ENCODE measurements around the gene SDR42E1. TPM values are rescaled to one million over a fixed set of nuclear protein-coding genes. Genes with fewer than 3 reads are reported as not detected.

The SDR42E1 gene
- total and polyA plus RNA-seq, 10 donors: 0.62 to 5.4 (median 2.9) TPM

DNA sequence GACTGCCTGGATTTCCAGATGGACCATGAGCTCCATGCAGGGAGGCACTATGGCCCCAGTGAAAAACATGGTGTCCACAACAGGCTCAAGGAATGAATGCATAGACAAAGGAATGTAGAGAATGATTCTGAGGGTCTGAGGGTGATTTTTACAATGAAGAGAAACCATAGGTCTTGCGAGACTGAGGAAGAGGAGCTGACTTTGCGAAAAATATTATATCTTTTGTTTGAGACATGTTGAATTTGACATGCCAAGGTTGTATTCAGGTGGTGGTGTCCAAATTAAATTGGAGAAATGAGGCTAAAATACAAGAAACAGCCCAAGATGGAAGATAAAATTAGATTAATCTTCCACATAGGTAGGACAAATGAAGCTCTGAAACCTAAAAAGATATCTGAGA, 36.5 kb upstream of the SDR42E1 start:
- Histone ChIP-seq H3K4me1 (no peaks in the 10 kb centered on the region), H3K36me3 (no peaks in the 10 kb centered on the region), H3K4me3 (no peak overlapping the region), H3K27me3 (replicated peaks in 1 of 7) (peaks cover 0 to 61% (median 0%) of the 10 kb centered on the region in 7 donors), H3K9me3 (no peaks in the 10 kb centered on the region), H3K27ac (no peak overlapping the region)
- intact Hi-C loops (cut with DNase I; ENCODE audit: low total_unique reads): no loop called here
- no peak for DNase-seq
- TF ChIP-seq POLR2A (IDR thresholded peaks at IDR 0.05) (no peak), POLR2AphosphoS5 (IDR thresholded peaks at IDR 0.05) (no peak)
- TF ChIP-seq, protein P1, sequence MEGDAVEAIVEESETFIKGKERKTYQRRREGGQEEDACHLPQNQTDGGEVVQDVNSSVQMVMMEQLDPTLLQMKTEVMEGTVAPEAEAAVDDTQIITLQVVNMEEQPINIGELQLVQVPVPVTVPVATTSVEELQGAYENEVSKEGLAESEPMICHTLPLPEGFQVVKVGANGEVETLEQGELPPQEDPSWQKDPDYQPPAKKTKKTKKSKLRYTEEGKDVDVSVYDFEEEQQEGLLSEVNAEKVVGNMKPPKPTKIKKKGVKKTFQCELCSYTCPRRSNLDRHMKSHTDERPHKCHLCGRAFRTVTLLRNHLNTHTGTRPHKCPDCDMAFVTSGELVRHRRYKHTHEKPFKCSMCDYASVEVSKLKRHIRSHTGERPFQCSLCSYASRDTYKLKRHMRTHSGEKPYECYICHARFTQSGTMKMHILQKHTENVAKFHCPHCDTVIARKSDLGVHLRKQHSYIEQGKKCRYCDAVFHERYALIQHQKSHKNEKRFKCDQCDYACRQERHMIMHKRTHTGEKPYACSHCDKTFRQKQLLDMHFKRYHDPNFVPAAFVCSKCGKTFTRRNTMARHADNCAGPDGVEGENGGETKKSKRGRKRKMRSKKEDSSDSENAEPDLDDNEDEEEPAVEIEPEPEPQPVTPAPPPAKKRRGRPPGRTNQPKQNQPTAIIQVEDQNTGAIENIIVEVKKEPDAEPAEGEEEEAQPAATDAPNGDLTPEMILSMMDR (IDR thresholded peaks at IDR 0.05 in 8 of 11, conservative IDR thresholded peaks at IDR 0.05 in 3 of 11): no peak
- 87 to 95% (median 91%) methylated on average over 2 of the region's 2 CpGs for WGBS, 5 donors

DNA sequence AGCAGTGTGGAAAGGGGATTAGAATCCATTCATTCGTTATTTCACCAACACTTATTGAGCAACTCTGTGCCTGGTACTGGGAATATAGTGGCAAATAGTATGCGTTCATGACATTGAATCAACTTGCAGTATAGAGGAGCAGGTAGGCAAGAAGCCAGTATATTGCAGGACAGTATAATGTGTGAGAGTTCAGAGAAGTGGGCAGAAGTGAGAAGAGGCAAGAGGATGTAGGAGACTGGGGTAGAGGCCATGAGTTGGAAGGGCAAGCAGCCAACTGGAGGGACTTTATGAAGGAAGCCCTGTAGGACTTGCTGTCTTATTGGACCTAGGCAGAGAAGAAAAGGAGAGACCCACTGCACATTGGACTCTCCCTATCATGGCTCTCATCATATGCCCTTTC, 36.1 kb upstream of the SDR42E1 start:
- H3K9me3 ChIP-seq: no peaks in the 10 kb centered on the region
- DNase-seq: no peak
- H3K36me3 ChIP-seq: no peaks in the 10 kb centered on the region
- H3K4me3 ChIP-seq: no peak overlapping the region
- no peak overlapping the region for H3K27ac ChIP-seq
- no peaks in the 10 kb centered on the region for H3K4me1 ChIP-seq
- 81 to 92% (median 87%) methylated on average over 2 of the region's 2 CpGs for WGBS, 5 donors
- TF ChIP-seq, protein P1 (IDR thresholded peaks at IDR 0.05 in 8 of 11, conservative IDR thresholded peaks at IDR 0.05 in 3 of 11): no peak
- TF ChIP-seq POLR2AphosphoS5 (IDR thresholded peaks at IDR 0.05) (no peak), POLR2A (IDR thresholded peaks at IDR 0.05) (no peak)
- intact Hi-C loops (cut with DNase I; ENCODE audit: low total_unique reads): no loop called here
- peaks cover 0 to 61% (median 0%) of the 10 kb centered on the region in 7 donors for H3K27me3 ChIP-seq (replicated peaks in 1 of 7)

DNA sequence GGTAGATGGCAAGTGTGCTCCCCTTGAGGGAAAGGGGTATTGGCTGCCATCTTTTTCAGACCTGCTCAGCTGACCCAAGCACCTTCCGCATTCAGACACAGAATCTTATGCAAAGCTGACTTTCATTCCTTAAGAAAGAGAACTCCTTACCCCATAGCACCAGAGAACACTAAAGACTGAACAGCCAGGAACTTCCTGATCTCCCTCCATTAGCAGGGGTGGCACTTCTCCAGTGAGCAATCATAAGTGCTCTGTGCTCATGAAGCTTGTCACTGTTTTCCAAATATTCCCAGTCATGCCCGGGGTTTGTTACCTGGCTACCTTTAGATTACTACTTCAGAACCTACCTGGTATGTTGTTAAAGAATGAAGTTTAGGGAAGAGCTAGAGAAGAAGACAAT, 35.7 kb upstream of the SDR42E1 start:
- 85 to 96% (median 91%) methylated on average over 2 of the region's 2 CpGs for WGBS, 5 donors
- Histone ChIP-seq H3K9me3 (no peaks in the 10 kb centered on the region), H3K4me3 (no peak overlapping the region), H3K27ac (no peak overlapping the region), H3K27me3 (replicated peaks in 1 of 7) (peaks cover 0 to 59% (median 0%) of the 10 kb centered on the region in 7 donors), H3K4me1 (no peaks in the 10 kb centered on the region), H3K36me3 (no peaks in the 10 kb centered on the region)
- intact Hi-C loops (cut with DNase I; ENCODE audit: low total_unique reads): no loop called here
- TF ChIP-seq POLR2AphosphoS5 (IDR thresholded peaks at IDR 0.05) (no peak), POLR2A (IDR thresholded peaks at IDR 0.05) (no peak)
- TF ChIP-seq, protein P1 (IDR thresholded peaks at IDR 0.05 in 8 of 11, conservative IDR thresholded peaks at IDR 0.05 in 3 of 11): no peak
- no peak for DNase-seq

DNA sequence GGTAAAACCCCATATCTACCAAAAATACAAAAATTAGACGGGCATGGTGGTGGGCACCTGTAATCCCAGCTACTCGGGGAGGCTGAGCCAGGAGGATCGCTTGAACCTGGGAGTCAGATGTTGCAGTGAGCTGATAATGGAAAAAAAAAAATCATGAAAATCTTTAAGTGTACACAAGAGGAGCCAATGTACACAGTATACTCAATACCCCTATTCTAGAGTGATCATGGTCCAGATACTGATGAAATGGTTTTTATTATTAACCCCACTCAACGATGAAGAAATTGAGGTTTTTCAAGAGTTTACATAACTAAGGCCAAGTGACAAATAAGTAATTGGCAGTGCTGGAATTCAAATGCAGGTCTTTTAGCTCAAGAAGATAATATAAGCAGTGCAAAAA, 35.3 kb upstream of the SDR42E1 start:
- H3K9me3 ChIP-seq: no peaks in the 10 kb centered on the region
- no peak for TF ChIP-seq POLR2AphosphoS5 (IDR thresholded peaks at IDR 0.05)
- TF ChIP-seq, protein P1 (IDR thresholded peaks at IDR 0.05 in 8 of 11, conservative IDR thresholded peaks at IDR 0.05 in 3 of 11): no peak
- no peak for TF ChIP-seq POLR2A (IDR thresholded peaks at IDR 0.05)
- 79 to 91% (median 84%) methylated on average over 4 of the region's 4 CpGs for WGBS, 5 donors
- no peaks in the 10 kb centered on the region for H3K4me1 ChIP-seq
- H3K36me3 ChIP-seq: no peaks in the 10 kb centered on the region
- H3K27me3 ChIP-seq (replicated peaks in 1 of 7): peaks cover 0 to 57% (median 0%) of the 10 kb centered on the region in 7 donors
- intact Hi-C loops (cut with DNase I; ENCODE audit: low total_unique reads): no loop called here
- DNase-seq: no peak
- no peak overlapping the region for H3K27ac ChIP-seq
- H3K4me3 ChIP-seq: no peak overlapping the region

All from spleen (tissue), 11 donors.